ENCODE measurements around the gene SUGP1.

Gene SUGP1

DNA sequence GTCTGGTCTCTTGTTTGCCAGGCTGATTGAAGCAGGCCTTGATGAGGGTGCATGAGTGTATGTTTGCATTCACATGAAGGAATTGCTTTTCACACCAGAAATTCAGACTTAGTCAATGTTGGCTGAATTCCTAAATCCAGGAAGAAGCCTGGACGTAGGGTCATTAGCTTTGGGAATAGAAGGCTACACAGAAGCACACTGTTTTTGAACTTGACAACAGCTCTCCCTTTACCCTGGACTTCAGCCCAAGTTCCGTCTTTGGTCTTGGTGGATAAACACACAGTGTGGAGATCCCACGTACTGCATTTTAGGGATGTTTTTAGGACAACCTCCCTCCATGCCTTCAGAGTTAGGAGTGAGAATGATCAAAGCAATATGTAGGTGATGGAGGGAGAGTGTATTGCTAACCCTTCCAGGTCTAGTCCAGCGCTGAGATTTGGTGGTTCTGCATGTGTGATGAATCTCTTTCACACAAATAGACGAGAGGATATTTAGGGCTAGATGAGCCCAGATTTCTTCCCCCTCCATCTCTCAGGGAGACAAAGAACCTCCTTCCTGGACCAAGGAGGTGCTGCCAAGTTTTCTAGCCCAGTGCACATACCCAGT, 70.0 kb downstream of the SUGP1 start:
- Mint-ChIP-seq H3K4me3 (no peak overlapping the region), H3K27ac (no peak overlapping the region), H3K27me3 (peaks cover 60% of the 10 kb centered on the region), H3K36me3 (no peaks in the 10 kb centered on the region), H3K4me1 (no peaks in the 10 kb centered on the region), H3K9me3 (no peaks in the 10 kb centered on the region)
- no peak for ATAC-seq

GRCh38 chr19:19240476-19240875, 79.8 kb downstream of the SUGP1 start:
- peaks cover 66% of the 10 kb centered on the region for H3K27me3 Mint-ChIP-seq
- no peak overlapping the region for H3K4me3 Mint-ChIP-seq
- peaks cover 7% of the 10 kb centered on the region for H3K9me3 Mint-ChIP-seq
- no peaks in the 10 kb centered on the region for H3K4me1 Mint-ChIP-seq
- H3K27ac Mint-ChIP-seq: no peak overlapping the region
- no peak for ATAC-seq
- H3K36me3 Mint-ChIP-seq: no peaks in the 10 kb centered on the region

DNA sequence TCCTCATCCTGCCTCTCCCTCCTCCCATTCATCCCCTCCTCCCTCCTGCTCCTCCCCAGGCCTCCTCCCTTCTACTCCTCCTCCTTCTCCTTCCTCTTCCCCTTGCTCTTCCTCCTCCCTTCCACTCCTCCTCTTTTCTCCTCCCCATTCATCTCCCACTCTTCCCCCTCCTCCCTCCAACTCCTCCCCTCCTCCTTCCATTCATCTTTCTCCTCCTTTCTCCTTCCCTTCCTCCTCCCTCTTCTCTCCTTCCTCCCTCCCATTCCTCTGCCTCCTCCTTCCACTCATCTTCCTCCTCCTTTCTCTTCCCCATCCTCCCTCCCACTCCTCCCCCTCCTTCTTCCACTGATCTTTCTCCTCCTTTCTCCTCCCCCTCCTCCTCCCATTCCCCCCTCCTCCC, 80.6 kb downstream of the SUGP1 start:
- Mint-ChIP-seq H3K36me3 (no peaks in the 10 kb centered on the region), H3K4me3 (no peak overlapping the region), H3K27ac (no peak overlapping the region), H3K4me1 (no peaks in the 10 kb centered on the region), H3K27me3 (peaks cover 63% of the 10 kb centered on the region), H3K9me3 (peaks cover 7% of the 10 kb centered on the region)
- ATAC-seq: no peak

GRCh38 chr19:19238126-19238894, 82.0 kb downstream of the SUGP1 start:
- H3K4me1 Mint-ChIP-seq: no peaks in the 10 kb centered on the region
- H3K27ac Mint-ChIP-seq: no peak overlapping the region
- no peak for ATAC-seq
- H3K27me3 Mint-ChIP-seq: peaks cover 55% of the 10 kb centered on the region
- no peak overlapping the region for H3K4me3 Mint-ChIP-seq
- peaks cover 3% of the 10 kb centered on the region for H3K36me3 Mint-ChIP-seq
- H3K9me3 Mint-ChIP-seq: peaks cover 8% of the 10 kb centered on the region

- peaks cover 5% of the 10 kb centered on the region for H3K36me3 Mint-ChIP-seq
- H3K9me3 Mint-ChIP-seq: peaks cover 10% of the 10 kb centered on the region
- H3K27ac Mint-ChIP-seq: no peak overlapping the region
- H3K4me1 Mint-ChIP-seq: no peaks in the 10 kb centered on the region
- H3K27me3 Mint-ChIP-seq: peaks cover 57% of the 10 kb centered on the region
- H3K4me3 Mint-ChIP-seq: no peak overlapping the region
- no peak for ATAC-seq
These were observed 84.1 kb downstream of the SUGP1 start for GRCh38 chr19:19236173-19236572.

- no peaks in the 10 kb centered on the region for H3K4me1 Mint-ChIP-seq
- H3K9me3 Mint-ChIP-seq: peaks cover 6% of the 10 kb centered on the region
- no peak overlapping the region for H3K4me3 Mint-ChIP-seq
- peaks cover 42% of the 10 kb centered on the region for H3K27me3 Mint-ChIP-seq
- H3K36me3 Mint-ChIP-seq: peaks cover 5% of the 10 kb centered on the region
- no peak for ATAC-seq
- no peak overlapping the region for H3K27ac Mint-ChIP-seq
These were observed 86.0 kb downstream of the SUGP1 start for GRCh38 chr19:19234220-19234816.

- Mint-ChIP-seq H3K27me3 (peaks cover 42% of the 10 kb centered on the region), H3K36me3 (peaks cover 5% of the 10 kb centered on the region), H3K4me3 (no peak overlapping the region), H3K4me1 (no peaks in the 10 kb centered on the region), H3K9me3 (peaks cover 6% of the 10 kb centered on the region), H3K27ac (no peak overlapping the region)
- ATAC-seq: no peak
These were observed 88.0 kb downstream of the SUGP1 start for GRCh38 chr19:19232261-19232721.

DNA sequence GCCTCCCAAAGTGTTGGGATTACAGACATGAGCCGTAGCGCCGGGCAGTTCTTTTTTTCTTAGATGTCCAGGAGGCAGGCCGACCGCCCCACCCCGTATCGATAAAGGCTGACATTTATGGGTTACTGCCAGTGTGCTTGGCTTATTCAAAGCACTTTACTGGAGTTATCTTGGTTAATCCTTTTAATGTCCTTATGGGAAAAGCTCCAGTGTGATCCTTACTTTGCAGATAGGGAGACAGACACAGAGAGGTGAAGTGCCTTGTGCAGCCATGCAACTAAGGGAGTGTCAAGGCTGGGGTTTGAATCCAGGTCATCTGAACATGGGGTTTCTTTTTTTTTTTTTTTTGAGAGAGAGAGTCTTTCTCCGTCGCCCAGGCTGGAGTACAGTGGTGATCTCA, 89.3 kb downstream of the SUGP1 start:
- no peak for ATAC-seq
- peaks cover 5% of the 10 kb centered on the region for H3K36me3 Mint-ChIP-seq
- no peak overlapping the region for H3K27ac Mint-ChIP-seq
- H3K9me3 Mint-ChIP-seq: peaks cover 3% of the 10 kb centered on the region
- H3K4me3 Mint-ChIP-seq: no peak overlapping the region
- H3K27me3 Mint-ChIP-seq: peaks cover 55% of the 10 kb centered on the region
- no peaks in the 10 kb centered on the region for H3K4me1 Mint-ChIP-seq

GRCh38 chr19:19229701-19230100, 90.6 kb downstream of the SUGP1 start:
- Mint-ChIP-seq H3K36me3 (peaks cover 5% of the 10 kb centered on the region), H3K27me3 (peaks cover 67% of the 10 kb centered on the region), H3K27ac (no peak overlapping the region), H3K4me3 (no peak overlapping the region), H3K4me1 (peaks cover 9% of the 10 kb centered on the region), H3K9me3 (peaks cover 3% of the 10 kb centered on the region)
- no peak for ATAC-seq

GRCh38 chr19:19227217-19227616, 93.1 kb downstream of the SUGP1 start:
- Mint-ChIP-seq H3K4me1 (peaks cover 14% of the 10 kb centered on the region), H3K27me3 (peaks cover 66% of the 10 kb centered on the region), H3K36me3 (no peaks in the 10 kb centered on the region), H3K4me3 (no peak overlapping the region), H3K9me3 (no peaks in the 10 kb centered on the region), H3K27ac (no peak overlapping the region)
- no peak for ATAC-seq

GRCh38 chr19:19226663-19227062, 93.6 kb downstream of the SUGP1 start:
- H3K4me3 Mint-ChIP-seq: no peak overlapping the region
- H3K27ac Mint-ChIP-seq: no peak overlapping the region
- H3K36me3 Mint-ChIP-seq: no peaks in the 10 kb centered on the region
- no peak for ATAC-seq
- H3K27me3 Mint-ChIP-seq: peaks cover 60% of the 10 kb centered on the region
- no peaks in the 10 kb centered on the region for H3K9me3 Mint-ChIP-seq
- H3K4me1 Mint-ChIP-seq: peaks cover 14% of the 10 kb centered on the region

GRCh38 chr19:19226204-19226603, 94.1 kb downstream of the SUGP1 start:
- no peak overlapping the region for H3K4me3 Mint-ChIP-seq

More at GRCh38 chr19:19226204-19226603, 94.1 kb downstream of the SUGP1 start:
- H3K9me3 Mint-ChIP-seq: no peaks in the 10 kb centered on the region
- no peak overlapping the region for H3K27ac Mint-ChIP-seq
- H3K36me3 Mint-ChIP-seq: no peaks in the 10 kb centered on the region
- no peak for ATAC-seq
- peaks cover 14% of the 10 kb centered on the region for H3K4me1 Mint-ChIP-seq
- H3K27me3 Mint-ChIP-seq: peaks cover 57% of the 10 kb centered on the region
